HG03280 (cell line): ENCODE results near the gene MXD4.
A peak's percentile ranks its signal among the peaks of the same experiment; 100 is the strongest.

Experiments
- ATAC-seq: cut with Tn5 transposase; IDR thresholded peaks from one replicate; pipeline ENCODE4 v1.9.1; 2021; ENCODE audit warnings: mild to moderate bottlenecking, moderate library complexity; ENCODE audit not compliant: unreplicated experiment

MXD4 gene

GRCh38 chr4:2261853-2262144 is at the start of gene MXD4:
Gene MXD4, minus strand, starts transcription at chr4:2262109. Its CDS starts 129 bp downstream, at chr4:2261980.
- peak; percentile 6 for ATAC-seq

DNA sequence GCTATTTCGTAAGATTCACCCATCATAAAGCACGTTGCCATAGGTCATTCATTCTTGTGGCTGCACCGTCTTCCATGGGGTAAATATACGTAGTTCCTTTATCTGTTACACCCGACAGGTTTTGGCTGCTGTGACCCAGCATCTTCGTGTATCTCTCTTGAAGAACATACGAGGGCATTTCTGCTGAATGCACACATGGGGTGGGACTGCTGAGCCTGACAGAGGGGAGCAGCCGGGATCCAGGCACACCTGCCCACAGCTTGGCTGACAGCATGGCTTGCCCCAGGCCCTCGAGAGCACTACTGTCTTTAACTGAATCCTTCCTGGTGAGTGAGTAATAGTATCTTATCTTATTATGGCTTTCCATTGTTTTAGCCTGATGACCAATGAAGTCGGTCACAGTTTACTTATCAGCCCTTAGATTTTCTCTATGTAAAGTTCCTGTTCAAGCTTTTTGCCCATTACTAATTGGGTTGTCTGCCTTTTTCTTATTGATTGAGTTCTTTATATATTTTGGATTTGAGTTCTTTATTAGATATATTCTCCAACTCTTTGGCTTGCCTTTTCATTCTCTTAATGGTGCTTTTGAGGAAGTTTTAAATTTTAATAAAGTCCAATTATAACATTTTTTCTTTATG is 45.0 kb upstream of the MXD4 start:
- ATAC-seq: no peak

DNA sequence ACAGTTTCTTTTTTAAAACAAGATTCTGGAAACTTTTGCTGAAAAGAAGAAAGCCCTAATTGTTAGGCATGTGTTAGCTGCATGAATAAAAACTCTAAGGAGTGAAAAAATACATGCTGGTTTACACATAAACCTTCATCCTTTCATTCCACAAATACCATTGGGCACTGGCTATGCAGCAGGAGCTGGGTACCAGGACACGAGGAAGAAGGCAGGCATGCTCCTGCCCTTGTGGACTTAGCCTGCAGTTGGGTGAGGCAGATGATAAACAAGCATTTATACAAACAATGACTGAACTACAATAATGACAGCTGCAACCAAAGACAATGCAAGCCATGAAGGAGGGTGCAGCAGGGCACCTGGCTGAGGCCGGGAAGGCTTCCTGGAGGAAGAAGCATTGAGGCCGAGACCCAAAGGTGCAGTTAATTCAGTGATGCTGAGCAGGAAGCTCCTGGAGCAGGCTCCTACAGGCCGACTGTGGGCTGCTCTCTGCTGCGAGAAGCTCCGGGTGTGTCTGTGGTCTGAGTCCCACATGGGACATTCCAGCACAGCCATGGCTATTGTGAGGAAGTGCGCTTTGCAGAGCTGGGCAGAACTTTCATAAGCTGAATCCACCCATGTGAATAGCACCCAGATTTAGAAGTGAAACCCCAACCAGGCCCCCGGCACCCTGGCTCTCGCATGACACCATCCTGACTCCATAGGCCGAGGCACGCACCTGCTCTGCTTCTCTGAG is 44.0 kb upstream of the MXD4 start:
- ATAC-seq: no peak

- no peak for ATAC-seq
Observed at GRCh38 chr4:2304877-2305561, 43.1 kb upstream of the MXD4 start.

DNA sequence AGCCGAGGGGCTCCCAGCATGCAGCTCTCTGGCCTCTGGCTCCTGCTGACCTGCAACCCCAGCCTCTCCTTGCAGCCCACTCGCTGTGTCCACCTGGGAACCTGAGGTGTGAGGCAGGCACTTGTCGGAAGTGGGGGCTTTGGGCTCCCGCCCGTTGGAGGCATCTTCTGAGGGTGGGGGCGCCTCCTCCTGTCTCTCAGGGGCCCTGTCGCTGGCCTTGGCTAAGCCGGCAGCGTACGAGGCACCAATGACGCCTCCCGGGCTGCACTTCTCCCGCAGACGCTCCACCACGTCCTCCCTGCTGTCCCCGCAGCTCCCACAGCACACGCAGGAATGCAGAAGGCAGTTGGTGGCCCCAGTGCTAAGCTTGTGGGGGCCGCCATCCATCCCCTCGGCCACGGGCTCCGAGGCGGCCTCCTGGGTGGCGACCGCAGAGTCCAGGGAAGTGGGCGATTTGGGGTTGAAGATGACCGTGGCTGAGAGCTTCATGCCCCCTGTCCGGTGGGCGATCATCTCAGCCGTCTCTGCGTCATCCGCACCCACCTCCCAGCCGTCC is 42.5 kb upstream of the MXD4 start:
- no peak for ATAC-seq

DNA sequence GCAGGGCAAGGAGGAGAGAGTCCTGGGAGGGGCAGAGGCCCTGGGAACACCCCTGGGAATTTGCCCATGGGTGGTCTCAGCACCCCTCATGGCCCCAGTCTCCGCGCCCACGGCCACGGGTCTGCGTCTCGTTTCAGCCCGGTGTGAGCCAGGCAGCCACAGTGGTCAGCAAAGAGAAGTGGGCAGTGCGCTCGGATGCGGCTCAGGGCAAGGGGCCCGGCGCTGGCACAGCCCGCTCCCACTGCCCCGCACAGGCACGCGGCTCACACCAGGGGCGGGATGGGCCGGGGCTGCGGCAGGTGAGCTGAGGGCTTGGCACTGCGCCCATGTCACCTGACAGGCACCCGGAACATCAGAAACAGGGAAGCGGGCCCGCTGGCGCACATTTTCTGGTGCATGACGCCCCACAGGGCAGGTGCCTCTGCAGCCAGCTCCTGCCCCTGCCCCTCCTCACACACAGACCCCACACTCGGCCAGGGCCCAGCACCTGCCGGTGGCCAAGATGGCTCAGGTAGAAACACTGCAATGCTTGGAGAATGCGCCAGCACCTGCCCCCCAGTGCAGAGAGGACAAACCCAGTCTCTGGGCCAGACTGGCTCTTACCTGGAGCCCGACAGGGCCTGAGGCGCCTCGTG is 41.9 kb upstream of the MXD4 start:
- no peak for ATAC-seq

- no peak for ATAC-seq
Observed at GRCh38 chr4:2303121-2303685, 41.3 kb upstream of the MXD4 start.

GRCh38 chr4:2302387-2303119 is 40.6 kb upstream of the MXD4 start:
- ATAC-seq: no peak

DNA sequence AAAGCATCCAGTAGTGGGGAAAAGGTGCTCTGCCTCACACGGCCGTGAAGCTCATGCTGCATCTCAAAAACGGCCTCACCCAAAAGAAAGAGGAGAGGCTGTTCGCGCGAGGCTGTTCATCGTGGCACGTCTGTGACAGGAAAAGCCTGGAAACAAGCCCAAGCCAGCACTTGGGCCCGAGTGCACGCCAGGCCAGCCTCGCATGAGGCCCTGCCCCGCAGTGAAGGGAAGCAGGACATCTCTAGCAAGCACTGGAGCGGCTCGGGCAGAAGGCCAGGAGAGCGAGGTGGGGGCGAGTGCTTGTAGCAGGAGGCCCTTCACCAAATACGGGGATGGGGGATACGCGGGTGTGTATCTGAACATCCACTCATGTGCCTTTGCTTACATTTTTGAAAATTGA is 39.9 kb upstream of the MXD4 start:
- no peak for ATAC-seq

DNA sequence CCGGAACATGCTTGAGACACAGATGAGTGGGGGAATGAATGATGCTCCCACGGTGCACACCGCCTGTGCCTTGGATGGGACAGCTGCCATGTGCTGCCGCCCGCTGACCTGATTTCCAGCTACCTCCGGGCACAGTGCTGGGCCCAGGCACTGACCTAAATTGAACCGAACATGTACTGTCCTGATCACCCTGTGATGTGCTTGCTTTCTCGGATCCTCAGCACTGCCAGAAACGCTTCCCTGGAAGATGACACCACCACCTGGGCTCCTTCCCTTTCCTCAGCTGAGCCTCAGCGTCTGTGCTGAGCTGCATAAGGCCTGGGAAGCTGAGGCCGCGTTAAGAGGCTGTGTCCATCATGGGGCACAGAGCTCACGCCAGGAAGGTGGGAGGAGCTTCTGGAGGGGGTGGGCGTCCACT is 39.3 kb upstream of the MXD4 start:
- no peak for ATAC-seq

GRCh38 chr4:2300431-2301224 is 38.7 kb upstream of the MXD4 start:
- ATAC-seq: no peak

DNA sequence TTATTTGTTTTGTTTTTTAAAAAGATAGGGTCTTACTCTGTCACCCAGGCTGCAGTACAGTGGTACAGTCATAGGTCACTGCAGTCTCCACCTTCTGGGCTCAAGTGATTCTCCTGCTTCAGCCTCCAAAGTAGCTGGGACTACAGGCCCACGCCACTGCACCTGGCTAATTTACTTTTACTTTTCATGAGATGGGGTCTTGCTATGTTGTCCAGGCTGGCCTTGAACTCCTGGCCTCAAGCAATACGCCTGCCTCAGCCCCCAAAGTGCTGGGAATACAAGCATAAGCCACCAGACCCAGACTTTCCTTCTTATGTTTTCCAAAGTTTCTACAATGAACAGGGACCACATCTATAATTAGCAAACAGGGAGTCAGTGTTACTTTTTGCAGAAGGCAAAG is 37.9 kb upstream of the MXD4 start:
- ATAC-seq: no peak

DNA sequence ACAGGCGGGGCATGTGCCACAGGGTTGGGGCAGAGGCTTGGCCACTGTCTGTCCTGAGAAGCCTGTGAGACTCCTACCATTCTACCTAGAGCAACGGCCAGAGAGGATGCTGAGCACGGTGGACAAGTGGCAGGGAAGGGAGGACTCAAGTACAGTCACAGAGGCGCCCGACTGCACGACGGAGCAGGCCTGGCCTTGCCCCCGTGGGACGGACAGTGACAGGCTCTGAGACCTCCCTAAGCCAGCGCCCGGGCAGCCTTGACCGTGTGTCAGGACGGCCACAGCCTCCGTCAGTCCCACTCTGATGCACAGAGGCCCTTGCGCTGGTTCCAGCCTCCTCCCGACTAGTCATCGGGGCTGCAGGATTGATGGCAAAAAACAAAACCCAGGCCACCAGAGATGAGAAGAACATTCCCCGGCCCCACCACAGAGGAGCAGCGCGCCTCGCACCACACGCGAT is 36.7 kb upstream of the MXD4 start:
- no peak for ATAC-seq

DNA sequence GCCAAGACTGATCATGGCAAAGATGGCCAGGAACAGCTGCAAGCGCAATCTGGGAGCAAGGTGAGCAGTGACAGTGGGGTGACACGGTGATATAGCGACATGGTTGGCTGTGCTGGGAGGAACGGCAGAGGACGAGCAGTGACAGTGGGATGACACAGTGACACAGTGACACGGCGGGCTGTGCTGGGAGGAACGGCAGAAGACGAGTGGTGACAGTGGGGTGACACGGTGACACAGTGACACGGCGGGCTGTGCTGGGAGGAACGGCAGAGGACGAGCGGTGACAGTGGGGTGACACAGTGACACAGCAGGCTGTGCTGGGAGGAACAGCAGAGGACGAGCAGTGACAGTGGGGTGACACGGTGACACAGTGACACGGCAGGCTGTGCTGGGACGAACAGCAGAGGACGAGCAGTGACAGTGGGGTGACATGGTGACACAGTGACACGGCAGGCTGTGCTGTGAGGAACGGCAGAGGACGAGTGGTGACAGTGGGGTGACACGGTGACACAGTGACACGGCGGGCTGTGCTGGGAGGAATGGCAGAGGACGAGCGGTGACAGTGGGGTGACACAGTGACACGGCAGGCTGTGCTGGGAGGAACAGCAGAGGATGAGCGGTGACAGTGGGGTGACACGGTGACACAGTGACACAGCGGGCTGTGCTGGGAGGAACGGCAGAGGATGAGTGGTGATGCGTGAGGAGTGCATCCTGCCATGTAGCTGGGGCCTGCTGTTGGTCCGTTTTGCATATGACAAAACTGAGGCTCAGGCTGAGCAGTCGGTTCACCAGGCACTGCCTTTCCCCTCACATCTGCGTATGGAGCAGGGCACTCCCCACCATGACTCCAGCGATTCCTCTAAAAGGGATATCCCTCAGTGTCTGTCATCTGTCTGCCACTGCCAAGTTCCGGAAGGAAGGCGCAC is 36.0 kb upstream of the MXD4 start:
- ATAC-seq: no peak

GRCh38 chr4:2296631-2297601 is 35.0 kb upstream of the MXD4 start:
- no peak for ATAC-seq

- no peak for ATAC-seq
Observed at GRCh38 chr4:2295900-2296442, 34.1 kb upstream of the MXD4 start.

DNA sequence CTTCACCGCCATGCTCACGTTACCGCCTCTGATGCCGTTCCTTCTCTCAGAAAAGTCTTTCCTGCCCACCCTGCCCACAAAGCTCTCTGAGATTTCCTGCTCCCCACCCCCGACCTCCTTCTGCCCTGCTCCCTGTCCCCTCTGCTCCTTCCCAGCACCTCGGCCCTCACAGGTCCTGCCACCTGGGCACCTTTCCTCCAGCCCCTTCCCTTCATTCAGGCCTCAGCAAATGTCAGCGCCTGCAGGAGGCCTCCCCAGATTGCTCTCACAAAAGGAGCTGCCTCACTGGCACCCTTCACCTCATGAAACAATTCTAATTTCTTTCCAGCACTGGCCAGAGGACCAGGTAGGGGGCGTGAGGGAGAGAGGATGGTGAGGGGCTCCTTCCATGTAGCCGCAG is 33.6 kb upstream of the MXD4 start:
- no peak for ATAC-seq
